ENCODE results near the gene CCDC15. TPM values are rescaled to one million over a fixed set of nuclear protein-coding genes. Genes with fewer than 3 reads are reported as not detected.

Gene CCDC15
- total RNA-seq, 2 experiments from 2014 or later, result 4.2 to 4.8 TPM

DNA sequence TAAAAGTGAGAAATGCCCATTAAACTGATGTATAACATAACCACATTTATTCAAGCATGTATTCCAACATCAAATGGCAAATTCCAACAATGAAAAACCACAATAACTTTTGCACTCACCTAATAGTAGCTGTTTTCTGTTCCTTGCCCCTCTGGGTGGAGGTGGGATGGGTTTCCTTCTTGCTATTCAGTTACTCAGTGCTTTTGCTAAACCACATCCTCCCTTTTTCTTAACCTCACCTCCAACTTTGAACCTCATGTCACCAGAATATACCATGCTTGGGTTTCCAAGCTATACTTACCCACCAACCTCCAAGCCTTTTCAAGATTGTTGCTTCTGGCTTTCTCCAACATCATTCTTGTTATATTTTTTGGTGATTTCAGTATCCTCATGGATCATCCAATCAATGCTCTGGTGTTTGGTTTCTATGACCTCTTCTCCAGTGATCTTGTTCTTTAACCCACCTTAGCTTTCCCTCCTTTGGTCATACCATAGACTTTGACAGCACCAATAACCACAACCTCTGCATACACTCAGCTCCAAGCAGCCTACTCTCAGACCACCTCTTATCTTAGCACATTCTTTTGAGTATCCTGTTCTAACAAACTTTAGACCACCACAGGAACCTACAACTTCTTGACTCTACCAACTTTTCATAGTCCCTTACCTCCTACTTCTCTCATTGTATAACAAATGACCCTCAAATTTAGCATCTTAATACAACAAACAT lies 3.2 kb upstream of the CCDC15 start:
- TF ChIP-seq, protein P1, sequence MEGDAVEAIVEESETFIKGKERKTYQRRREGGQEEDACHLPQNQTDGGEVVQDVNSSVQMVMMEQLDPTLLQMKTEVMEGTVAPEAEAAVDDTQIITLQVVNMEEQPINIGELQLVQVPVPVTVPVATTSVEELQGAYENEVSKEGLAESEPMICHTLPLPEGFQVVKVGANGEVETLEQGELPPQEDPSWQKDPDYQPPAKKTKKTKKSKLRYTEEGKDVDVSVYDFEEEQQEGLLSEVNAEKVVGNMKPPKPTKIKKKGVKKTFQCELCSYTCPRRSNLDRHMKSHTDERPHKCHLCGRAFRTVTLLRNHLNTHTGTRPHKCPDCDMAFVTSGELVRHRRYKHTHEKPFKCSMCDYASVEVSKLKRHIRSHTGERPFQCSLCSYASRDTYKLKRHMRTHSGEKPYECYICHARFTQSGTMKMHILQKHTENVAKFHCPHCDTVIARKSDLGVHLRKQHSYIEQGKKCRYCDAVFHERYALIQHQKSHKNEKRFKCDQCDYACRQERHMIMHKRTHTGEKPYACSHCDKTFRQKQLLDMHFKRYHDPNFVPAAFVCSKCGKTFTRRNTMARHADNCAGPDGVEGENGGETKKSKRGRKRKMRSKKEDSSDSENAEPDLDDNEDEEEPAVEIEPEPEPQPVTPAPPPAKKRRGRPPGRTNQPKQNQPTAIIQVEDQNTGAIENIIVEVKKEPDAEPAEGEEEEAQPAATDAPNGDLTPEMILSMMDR (IDR thresholded peaks at IDR 0.05), result no peak
- intact Hi-C loops (cut with micrococcal nuclease), result no loop called here
- Mint-ChIP-seq H3K27ac (peak overlapping the region; percentile 40), H3K27me3 (no peaks in the 10 kb centered on the region), H3K36me3 (ENCODE audit: low read depth) (peaks cover 8% of the 10 kb centered on the region), H3K4me3 (no peak overlapping the region), H3K9me3 (peaks cover 13% of the 10 kb centered on the region), H3K4me1 (ENCODE audit: low read depth) (peaks cover 11% of the 10 kb centered on the region)
- ATAC-seq, result peak; percentile 28
- POLR2A ChIA-PET, result interaction anchor here (1.3 kb wide), 1 partner anchor 10 kb away, joined by 4 read pairs; no protein-coding TSS in a partner anchor
- CTCF ChIA-PET, result interaction anchor here (0.6 to 2.0 kb wide), 11 partner anchors 7 to 395 kb away, joined by 3 to 6 read pairs (median 3); partner anchors contain the start of gene ROBO3
- DNase-seq, result peak; percentile 38

DNA sequence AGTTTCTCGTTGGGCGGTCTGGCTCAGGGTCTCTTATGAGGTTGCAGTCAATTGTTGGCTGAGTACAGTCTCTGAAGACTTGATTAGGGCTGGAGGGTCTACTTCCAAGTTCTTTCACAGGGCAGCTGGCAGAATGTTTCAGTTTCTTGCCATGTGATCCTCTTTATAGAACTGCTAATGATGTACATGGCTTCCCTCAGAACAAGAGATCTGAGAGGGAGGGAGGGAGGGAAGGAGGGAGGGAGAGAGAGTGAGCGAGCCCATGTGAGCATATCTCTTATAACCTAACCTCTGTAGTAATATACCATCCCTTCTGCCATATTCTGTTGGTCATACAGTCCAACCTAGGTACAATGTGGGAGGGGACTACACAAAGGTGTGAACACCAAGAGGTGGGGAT lies 2.7 kb upstream of the CCDC15 start:
- no peak for DNase-seq
- Mint-ChIP-seq H3K27ac (no peak overlapping the region), H3K4me3 (no peak overlapping the region), H3K9me3 (peaks cover 13% of the 10 kb centered on the region), H3K4me1 (ENCODE audit: low read depth) (peaks cover 11% of the 10 kb centered on the region), H3K36me3 (ENCODE audit: low read depth) (peaks cover 8% of the 10 kb centered on the region), H3K27me3 (no peaks in the 10 kb centered on the region)
- TF ChIP-seq, protein P1 (IDR thresholded peaks at IDR 0.05), result no peak
- intact Hi-C loops (cut with micrococcal nuclease), result no loop called here
- CTCF ChIA-PET, result interaction anchor here (0.6 to 1.8 kb wide), 6 partner anchors 8 to 190 kb away, joined by 3 to 4 read pairs (median 3); no protein-coding TSS in a partner anchor
- POLR2A ChIA-PET, result no interaction called here
- ATAC-seq, result no peak

DNA sequence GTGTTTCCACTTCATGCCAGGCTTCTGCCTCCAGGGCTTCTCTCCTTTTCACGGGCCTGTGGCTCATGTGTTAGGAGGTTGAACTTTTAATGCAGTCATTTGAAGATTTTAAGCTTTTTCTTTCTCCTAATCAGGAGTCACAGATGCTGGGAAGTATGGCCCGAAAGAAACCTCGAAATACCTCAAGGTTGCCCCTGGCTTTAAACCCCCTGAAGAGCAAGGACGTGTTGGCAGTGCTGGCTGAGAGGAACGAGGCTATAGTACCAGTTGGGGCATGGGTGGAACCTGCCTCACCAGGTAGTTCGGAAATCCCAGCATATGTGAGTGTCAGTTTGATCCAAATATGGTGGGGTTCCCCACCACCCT lies 571 bp downstream of the CCDC15 start:
- CTCF ChIA-PET, result interaction anchor here (1.0 to 4.2 kb wide), 9 partner anchors 16 to 474 kb away, joined by 3 to 21 read pairs (median 4); no protein-coding TSS in a partner anchor

DNA sequence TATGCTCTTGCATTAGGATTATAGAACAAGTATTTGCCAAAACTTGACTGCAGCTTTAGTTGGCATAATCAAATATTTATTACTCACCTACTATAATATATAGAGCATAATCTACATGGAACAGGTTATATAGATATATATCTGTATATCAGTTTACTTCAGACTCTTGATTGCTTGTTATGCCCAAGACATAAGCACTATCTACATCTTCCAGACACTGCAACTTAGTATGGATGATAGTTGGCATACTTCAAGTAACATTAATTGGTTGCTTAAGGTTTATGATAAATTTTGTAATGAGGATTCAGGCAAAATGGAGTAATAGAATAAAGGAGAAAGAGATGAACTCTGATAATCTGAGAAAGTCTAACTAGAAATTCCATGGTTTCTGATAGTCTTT lies 1.0 kb downstream of the CCDC15 start:
- Mint-ChIP-seq H3K27ac (no peak overlapping the region), H3K4me3 (no peak overlapping the region), H3K9me3 (no peaks in the 10 kb centered on the region), H3K36me3 (ENCODE audit: low read depth) (no peaks in the 10 kb centered on the region), H3K27me3 (no peaks in the 10 kb centered on the region), H3K4me1 (ENCODE audit: low read depth) (peaks cover 4% of the 10 kb centered on the region)
- ATAC-seq (no peak), DNase-seq (no peak)
- TF ChIP-seq, protein P1 (IDR thresholded peaks at IDR 0.05), result no peak
- POLR2A ChIA-PET, result interaction anchor here (1.0 to 2.4 kb wide), 2 partner anchors 21 to 79 kb away, joined by 3 to 10 read pairs; no protein-coding TSS in a partner anchor
- intact Hi-C loops (cut with micrococcal nuclease), result no loop called here
- CTCF ChIA-PET, result interaction anchor here (1.4 to 4.2 kb wide), 5 partner anchors 20 to 474 kb away, joined by 3 to 21 read pairs (median 6); no protein-coding TSS in a partner anchor

More for the DNA sequence above, 571 bp downstream of the CCDC15 start:
- H3K36me3 Mint-ChIP-seq (ENCODE audit: low read depth), result no peaks in the 10 kb centered on the region
- no peak for ATAC-seq
- no peak overlapping the region for H3K27ac Mint-ChIP-seq
- DNase-seq, result no peak
- no peaks in the 10 kb centered on the region for H3K9me3 Mint-ChIP-seq
- intact Hi-C loops (cut with micrococcal nuclease), result no loop called here
- H3K27me3 Mint-ChIP-seq, result no peaks in the 10 kb centered on the region
- H3K4me1 Mint-ChIP-seq (ENCODE audit: low read depth), result peaks cover 4% of the 10 kb centered on the region
- no peak overlapping the region for H3K4me3 Mint-ChIP-seq
- POLR2A ChIA-PET, result interaction anchor here (0.7 to 2.4 kb wide), 5 partner anchors 11 to 157 kb away, joined by 3 to 10 read pairs (median 3); partner anchors contain the start of gene TMEM218
- TF ChIP-seq, protein P1 (IDR thresholded peaks at IDR 0.05), result no peak
